H9 (cell line): ENCODE results near the gene KLF13. TPM values are rescaled to one million over a fixed set of nuclear protein-coding genes. Genes with fewer than 3 reads are reported as not detected.

Experiments used
- DNase-seq: peaks from one replicate; pipeline ENCODE4 v3.0.0-alpha.2; 2017
- H2AFZ ChIP-seq: one replicate; pipeline ENCODE4 v1.6.1; 2013; ENCODE audit warnings: mild to moderate bottlenecking, low read length, control low read depth, moderate library complexity
- H2AK5ac ChIP-seq: 2 replicates; pipeline ENCODE4 v1.6.1; 2013; ENCODE audit warnings: low read length, control low read depth, mixed read lengths; ENCODE audit not compliant: insufficient read length
- H2BK120ac ChIP-seq: one replicate; pipeline ENCODE4 v1.6.1; 2013; ENCODE audit warnings: low read depth, mild to moderate bottlenecking, low read length, control low read depth, inconsistent platforms; ENCODE audit not compliant: poor library complexity, severe bottlenecking
- H2BK12ac ChIP-seq: 2 replicates; pipeline ENCODE4 v1.6.1; 2013; ENCODE audit warnings: low read length, control low read depth, mixed read lengths, low read depth; ENCODE audit not compliant: insufficient read length
- H2BK15ac ChIP-seq: 2 replicates; pipeline ENCODE4 v1.6.1; 2013; ENCODE audit warnings: low read depth, low read length, control low read depth
- H2BK20ac ChIP-seq: one replicate; pipeline ENCODE4 v1.6.1; 2013; ENCODE audit warnings: low read depth, mild to moderate bottlenecking, low read length, control low read depth, inconsistent platforms; ENCODE audit not compliant: poor library complexity, severe bottlenecking
- H2BK5ac ChIP-seq: 2 replicates; pipeline ENCODE4 v1.6.1; 2013; ENCODE audit warnings: low read length, control low read depth, mixed read lengths; ENCODE audit not compliant: insufficient read length
- H3K14ac ChIP-seq: 2 replicates; pipeline ENCODE4 v1.6.1; 2013; ENCODE audit warnings: low read length, control low read depth; ENCODE audit not compliant: insufficient read depth
- H3K18ac ChIP-seq: 2 replicates; pipeline ENCODE4 v1.6.1; 2013; ENCODE audit warnings: low read depth, mild to moderate bottlenecking, mixed read lengths, low read length, control low read depth; ENCODE audit not compliant: insufficient read length
- H3K23ac ChIP-seq: 2 replicates; pipeline ENCODE4 v1.6.1; 2013; ENCODE audit warnings: low read length, control low read depth, mixed read lengths, low read depth; ENCODE audit not compliant: insufficient read length
- H3K23me2 ChIP-seq: 2 replicates; pipeline ENCODE4 v1.6.1; 2013; ENCODE audit warnings: low read depth, mild to moderate bottlenecking, mixed read lengths, low read length, control low read depth; ENCODE audit not compliant: insufficient read length, poor library complexity, severe bottlenecking
- H3K27ac ChIP-seq: 2 replicates; pipeline ENCODE4 v1.5.1; 2013; ENCODE audit warnings: low read length, control low read depth, mixed read lengths, low read depth; ENCODE audit not compliant: insufficient read length
- H3K27me3 ChIP-seq: 2 replicates; pipeline ENCODE4 v1.6.1; 2013; ENCODE audit warnings: low read length, control low read depth, inconsistent platforms; ENCODE audit not compliant: insufficient read depth
- H3K4ac ChIP-seq: 2 replicates; pipeline ENCODE4 v1.6.1; 2013; ENCODE audit warnings: low read depth, mild to moderate bottlenecking, control low read depth, inconsistent platforms, low read length, moderate library complexity
- H3K4me1 ChIP-seq: 2 replicates; pipeline ENCODE4 v1.6.1; 2013; ENCODE audit warnings: low read length, control low read depth, inconsistent platforms; ENCODE audit not compliant: insufficient read depth
- H3K4me2 ChIP-seq: 2 replicates; pipeline ENCODE4 v1.6.1; 2013; ENCODE audit warnings: low read length, control low read depth, mixed read lengths; ENCODE audit not compliant: insufficient read length, insufficient read depth
- H3K56ac ChIP-seq: 2 replicates; pipeline ENCODE4 v1.6.1; 2013; ENCODE audit warnings: low read depth, mild to moderate bottlenecking, mixed read lengths, low read length, control low read depth; ENCODE audit not compliant: insufficient read length
- H3K79me1 ChIP-seq: 2 replicates; pipeline ENCODE4 v1.6.1; 2013; ENCODE audit warnings: low read depth, mild to moderate bottlenecking, moderate library complexity, low read length, control low read depth, inconsistent platforms; ENCODE audit not compliant: insufficient read depth, poor library complexity, severe bottlenecking
- H3K79me2 ChIP-seq: 2 replicates; pipeline ENCODE4 v1.6.1; 2013; ENCODE audit warnings: low read length, control low read depth, inconsistent platforms; ENCODE audit not compliant: insufficient read depth
- H3K9ac ChIP-seq: 2 replicates; pipeline ENCODE4 v1.6.1; 2013; ENCODE audit warnings: low read length, control low read depth, mixed read lengths; ENCODE audit not compliant: insufficient read length; ENCODE audit errors: extremely low read depth
- H3K9me3 ChIP-seq: one replicate; pipeline ENCODE4 v1.6.1; 2013; ENCODE audit warnings: low read depth, low read length, inconsistent platforms; ENCODE audit not compliant: control insufficient read depth
- H3T11ph ChIP-seq: one replicate; pipeline ENCODE4 v1.6.1; 2013; ENCODE audit warnings: mild to moderate bottlenecking, low read length, control low read depth, inconsistent platforms
- H4K20me1 ChIP-seq: one replicate; pipeline ENCODE4 v1.6.1; 2013; ENCODE audit not compliant: control insufficient read depth, insufficient read length, insufficient read depth
- H4K5ac ChIP-seq: 2 replicates; pipeline ENCODE4 v1.6.1; 2013; ENCODE audit warnings: low read depth, mild to moderate bottlenecking, mixed read lengths, low read length, control low read depth; ENCODE audit not compliant: insufficient read length
- H4K8ac ChIP-seq: replicated peaks from 2 replicates; pipeline ENCODE4 v1.6.1; 2013; ENCODE audit warnings: low read length, control low read depth, mixed read lengths, low read depth; ENCODE audit not compliant: insufficient read length
- H4K91ac ChIP-seq: 2 replicates; pipeline ENCODE4 v1.6.1; 2013; ENCODE audit warnings: low read depth, mild to moderate bottlenecking, moderate library complexity, mixed read lengths, low read length, control low read depth; ENCODE audit not compliant: insufficient read length
- H3K27ac Mint-ChIP-seq, 3 experiments: 2 replicates in 2 of 3; 3 replicates in 1 of 3; pipeline ENCODE4 v1.8.0; 2020 to 2021; ENCODE audit warnings: mixed read lengths in 3 of 3, mild to moderate bottlenecking in 1 of 3, moderate library complexity in 1 of 3
- H3K27me3 Mint-ChIP-seq: 2 replicates; pipeline ENCODE4 v1.8.0; 2021; ENCODE audit warnings: low read depth, mild to moderate bottlenecking, moderate library complexity, mixed read lengths
- H3K36me3 Mint-ChIP-seq, 3 experiments: 2 replicates in 2 of 3; 3 replicates in 1 of 3; pipeline ENCODE4 v1.8.0; 2020 to 2021; ENCODE audit warnings: low read depth in 3 of 3, mixed read lengths in 3 of 3; ENCODE audit not compliant: insufficient read depth in 1 of 3
- H3K4me1 Mint-ChIP-seq, 2 experiments: 2 replicates each; pipeline ENCODE4 v1.8.0; 2020; ENCODE audit warnings: mixed read lengths in 2 of 2
- H3K4me3 Mint-ChIP-seq, 2 experiments: 2 replicates in 1 of 2; 3 replicates in 1 of 2; pipeline ENCODE4 v1.8.0; 2020 to 2021; ENCODE audit warnings: mild to moderate bottlenecking in 2 of 2, mixed read lengths in 2 of 2, moderate library complexity in 1 of 2
- H3K9me3 Mint-ChIP-seq, 2 experiments: 2 replicates in 1 of 2; 3 replicates in 1 of 2; pipeline ENCODE4 v1.8.0; 2020; ENCODE audit warnings: mild to moderate bottlenecking in 2 of 2, mixed read lengths in 2 of 2, moderate library complexity in 1 of 2
- CTCF ChIP-seq: fragments of 200-600 bp; sonication (generic); conservative IDR thresholded peaks from 3 replicates; pipeline ENCODE4 v1.8.0; 2021; ENCODE audit warnings: antibody characterized with exemption, mild to moderate bottlenecking
- WGBS: extraction: QIAGEN DNeasy Blood & Tissue Kit; methylation state at CpG from one replicate; pipeline ENCODE4 v1.1.7; 2013; ENCODE audit warnings: missing lambda C conversion rate, low lambda C conversion rate, mixed read lengths; ENCODE audit not compliant: insufficient read length; ENCODE audit errors: extremely low coverage; 5-methylcytosine and 5-hydroxymethylcytosine counted together
- total RNA-seq: library from RNA; stranded (reverse); gene quantifications from 2 replicates; pipeline ENCODE4 v1.2.1, GENCODE V29; 2021

Gene KLF13
- total RNA-seq, 1 experiment from 2014 or later, result 33.4 TPM

- DNase-seq, result no peak
- H3K27ac ChIP-seq, result no peak overlapping the region
- H3K27me3 ChIP-seq, result no peaks in the 10 kb centered on the region
- H4K20me1 ChIP-seq, result peaks cover 3% of the 10 kb centered on the region
- no peak overlapping the region for H4K8ac ChIP-seq
- H2BK120ac ChIP-seq, result no peak overlapping the region
- no peak overlapping the region for H3K14ac ChIP-seq
- H3K27me3 Mint-ChIP-seq, result no peaks in the 10 kb centered on the region
- WGBS, result no CpG with 5 or more reads among the region's 13 CpGs
- no peak overlapping the region for H3K4me3 Mint-ChIP-seq
- no peaks in the 10 kb centered on the region for H3K4me1 ChIP-seq
- H3T11ph ChIP-seq, result no peak overlapping the region
- H3K18ac ChIP-seq, result no peak overlapping the region
- H2BK5ac ChIP-seq, result no peak overlapping the region
- no peak overlapping the region for H2BK20ac ChIP-seq
- H2BK15ac ChIP-seq, result no peak overlapping the region
- H2AK5ac ChIP-seq, result no peak overlapping the region
- H4K5ac ChIP-seq, result no peak overlapping the region
- H3K9ac ChIP-seq, result no peak overlapping the region
- H2AFZ ChIP-seq, result no peak overlapping the region
- no peak overlapping the region for H2BK12ac ChIP-seq
- no peak overlapping the region for H4K91ac ChIP-seq
- H3K79me2 ChIP-seq, result no peaks in the 10 kb centered on the region; the same call in 1 of the 2 replicates
- peaks cover 39 to 45% of the 10 kb centered on the region in 2 experiments for H3K4me1 Mint-ChIP-seq
- peaks cover 0 to 2% (median under 1%) of the 10 kb centered on the region in 3 experiments; a peak in 3 of 7 replicates for H3K36me3 Mint-ChIP-seq
- no peak overlapping the region; a peak in 1 of 7 replicates for H3K27ac Mint-ChIP-seq
- H3K4me2 ChIP-seq, result no peak overlapping the region
- no peaks in the 10 kb centered on the region for H3K9me3 Mint-ChIP-seq
- no peaks in the 10 kb centered on the region for H3K9me3 ChIP-seq
- H3K23me2 ChIP-seq, result no peaks in the 10 kb centered on the region
- TF ChIP-seq CTCF, result no peak
- H3K23ac ChIP-seq, result no peak overlapping the region
- H3K4ac ChIP-seq, result no peak overlapping the region
- peaks cover 4% of the 10 kb centered on the region for H3K79me1 ChIP-seq
- no peak overlapping the region for H3K56ac ChIP-seq
Measured at GRCh38 chr15:31349233-31350141, 22.9 kb downstream of the KLF13 start.
